HepG2 (cell line): Measurements from ENCODE around the gene SELENOS. TPM values are rescaled to one million over a fixed set of nuclear protein-coding genes. Genes with fewer than 3 reads are reported as not detected.

Experiments
- GFI1 ChIP-seq: sonication (generic); formaldehyde crosslinking; IDR thresholded peaks from 2 replicates; pipeline ENCODE4 v1.5.0; 2020; ENCODE audit warnings: missing genetic modification reagents, mild to moderate bottlenecking, borderline replicate concordance
- GLMP ChIP-seq: sonication (generic); formaldehyde crosslinking; IDR thresholded peaks from 2 replicates; pipeline ENCODE4 v1.9.0; 2021; ENCODE audit warnings: missing genetic modification reagents, mild to moderate bottlenecking, borderline replicate concordance
- HNRNPUL1 ChIP-seq: fragments of 200-400 bp; formaldehyde crosslinking; IDR thresholded peaks from 2 replicates; pipeline ENCODE4 v1.6.1; 2017; ENCODE audit warnings: low read depth, mild to moderate bottlenecking, low read length, moderate library complexity
- HOXA5 ChIP-seq: sonication (generic); formaldehyde crosslinking; IDR thresholded peaks from 2 replicates; pipeline ENCODE4 v1.4.0; 2020; ENCODE audit warnings: missing genetic modification reagents
- NFRKB ChIP-seq: fragments of 450-650 bp; IDR thresholded peaks from 2 replicates; pipeline ENCODE4 v1.6.1; 2017
- NFYC ChIP-seq: IDR thresholded peaks from 2 replicates; pipeline ENCODE4 v1.6.1; 2016; ENCODE audit warnings: missing genetic modification reagents, missing compliant biosample characterization
- PLRG1 ChIP-seq: fragments of 450-650 bp; conservative IDR thresholded peaks from 2 replicates; pipeline ENCODE4 v1.6.1; 2016
- POLR2AphosphoS2 ChIP-seq: IDR thresholded peaks from 2 replicates; pipeline ENCODE4 v1.6.1; 2011; ENCODE audit warnings: low read depth, low read length, improper control_type of control experiment
- PPARG ChIP-seq: conservative IDR thresholded peaks from 2 replicates; pipeline ENCODE4 v1.6.1; 2016; ENCODE audit warnings: missing biosample characterization, missing genetic modification reagents
- PRMT3 ChIP-seq: sonication (generic); formaldehyde crosslinking; IDR thresholded peaks from 2 replicates; pipeline ENCODE4 v1.8.1; 2022; ENCODE audit warnings: low read depth, mild to moderate bottlenecking, moderate library complexity, missing genetic modification reagents, borderline replicate concordance
- ZBTB40 ChIP-seq, 2 experiments: fragments of 450-650 bp in 1 of 2; sonication (generic) in 1 of 2; formaldehyde crosslinking in 1 of 2; IDR thresholded peaks; 2 replicates each; pipeline versions ENCODE4 v1.6.1 to v1.8.0; 2016 to 2022; ENCODE audit warnings: antibody characterized with exemption in 1 of 2, mild to moderate bottlenecking in 1 of 2, missing genetic modification reagents in 1 of 2
- ZNF256 ChIP-seq: sonication (generic); formaldehyde crosslinking; conservative IDR thresholded peaks from 2 replicates; pipeline ENCODE4 v1.4.0; 2020; ENCODE audit warnings: missing genetic modification reagents
- ZNF432 ChIP-seq: sonication (generic); formaldehyde crosslinking; IDR thresholded peaks from 2 replicates; pipeline ENCODE4 v1.5.0; 2020; ENCODE audit warnings: missing genetic modification reagents, mild to moderate bottlenecking, borderline replicate concordance
- ZNF512B ChIP-seq: sonication (generic); formaldehyde crosslinking; IDR thresholded peaks from 2 replicates; pipeline ENCODE4 v1.5.1; 2020; ENCODE audit warnings: missing genetic modification reagents, mild to moderate bottlenecking, borderline replicate concordance
- ZNF777 ChIP-seq: sonication (generic); formaldehyde crosslinking; IDR thresholded peaks from 2 replicates; pipeline ENCODE4 v1.4.0; 2020; ENCODE audit warnings: missing genetic modification reagents
- polyA plus RNA-seq, 8 experiments: library from polyadenylated mRNA; depleted of rRNA in 3 of 8; stranded (reverse) in 7 of 8; unstranded in 1 of 8; fragments of >200 nt; fragmentation: Illumina TruSeq in 4 of 8; extraction: Trizol in 4 of 8; gene quantifications; 2 replicates each; pipeline versions ENCODE4 v1.2.1 to v1.2.3, GENCODE V29; 2011 to 2016; ENCODE audit warnings: low read depth in 4 of 8, missing spikeins in 1 of 8, mixed read lengths in 1 of 8; ENCODE audit not compliant: insufficient read depth in 1 of 8
- total RNA-seq, 5 experiments: library from RNA; depleted of rRNA; stranded (reverse); fragments of >200 nt; fragmentation: Illumina TruSeq; extraction: Trizol; gene quantifications; 2 replicates each; pipeline ENCODE4 v1.2.3, GENCODE V29; 2016; ENCODE audit warnings: low read depth in 1 of 5

Gene SELENOS
- total and polyA plus RNA-seq, 2 of the 13 experiments (the other 11 are each of a cell fraction or from before 2014, with no cell fraction given), result 63.0 to 66.1 TPM

GRCh38 chr15:101277038-101277822 lies at the start of gene SELENOS (continued):
- TF ChIP-seq PRMT3 (CRISPR knock-in tag) (no peak), POLR2AphosphoS2 (no peak), NFYC (CRISPR knock-in tag) (peak; percentile 80), PPARG (CRISPR knock-in tag) (no peak), GFI1 (CRISPR knock-in tag) (peak; percentile 57; the same call in 1 of the 2 replicates), HOXA5 (peak; percentile 76; the same call in 1 of the 2 replicates), ZNF777 (CRISPR knock-in tag) (peak; percentile 50; the same call in 1 of the 2 replicates), ZNF512B (CRISPR knock-in tag) (no peak), HNRNPUL1 (no peak), NFRKB (no peak), ZBTB40 (IDR thresholded peaks at IDR 0.05) (no peak), ZBTB40 (CRISPR knock-in tag; IDR thresholded peaks at IDR 0.05) (no peak), ZNF256 (CRISPR knock-in tag) (peak; percentile 67; the same call in 1 of the 2 replicates), GLMP (CRISPR knock-in tag) (no peak), PLRG1 (no peak), ZNF432 (CRISPR knock-in tag) (no peak)
